Endothelial cell of umbilical vein (primary cell): ENCODE results near the gene PRR18. TPM values are rescaled to one million over a fixed set of nuclear protein-coding genes. Genes with fewer than 3 reads are reported as not detected.

Experiments
- BruUV-seq: library from RNA; stranded (reverse); fragments of 400-500 nt; replicated peaks from 2 replicates; lab custom pipeline; 2021; lab: Mats Ljungman, UMichigan
- CTCF ChIA-PET: fragments of 300-600, 350-600 bp; sonication (Branson Sonifier 250); formaldehyde crosslinking; loops from one replicate; lab custom pipeline; 2021; ENCODE audit warnings: antibody characterized with exemption, inconsistent platforms; lab: Charles Lee
- POLR2A ChIA-PET: fragments of 300-600, 350-600 bp; sonication (Branson Sonifier 250); formaldehyde crosslinking; loops from one replicate; lab custom pipeline; 2021; ENCODE audit warnings: antibody characterized with exemption, inconsistent platforms; lab: Charles Lee
- DNase-seq: peaks from one replicate; pipeline ENCODE4 v3.0.0-alpha.2; 2011; ENCODE audit warnings: low read depth, low spot score
- FAIRE-seq: peaks from 2 replicates; lab custom pipeline; 2011; peaks lifted over from hg19 to GRCh38; lab: Jason Lieb, UNC
- H2AFZ ChIP-seq: 2 replicates; pipeline ENCODE4 v1.6.0; 2012; ENCODE audit warnings: low read depth, low read length, control low read depth, inconsistent platforms
- H3K27ac ChIP-seq: 2 replicates; pipeline ENCODE4 v1.5.1; 2011; ENCODE audit warnings: low read depth, mild to moderate bottlenecking, control low read depth, low read length, moderate library complexity; ENCODE audit not compliant: insufficient read depth
- H3K27me3 ChIP-seq, 2 experiments: 2 replicates each; pipeline versions ENCODE4 v1.6.0 to v1.6.1; 2011; ENCODE audit warnings: low read length in 2 of 2, mixed read lengths in 1 of 2; ENCODE audit not compliant: control insufficient read depth in 2 of 2, insufficient read depth in 2 of 2
- H3K36me3 ChIP-seq, 2 experiments: 2 replicates in 1 of 2; 3 replicates in 1 of 2; pipeline ENCODE4 v1.5.1; 2011; ENCODE audit warnings: low read length in 2 of 2, mild to moderate bottlenecking in 1 of 2, moderate library complexity in 1 of 2; ENCODE audit not compliant: control insufficient read depth in 2 of 2, insufficient read depth in 2 of 2; ENCODE audit errors: extremely low read depth in 1 of 2
- H3K4me1 ChIP-seq: 3 replicates; pipeline ENCODE4 v1.5.1; 2011; ENCODE audit warnings: mild to moderate bottlenecking, low read length; ENCODE audit not compliant: control insufficient read depth, insufficient read depth; ENCODE audit errors: extremely low read depth
- H3K4me2 ChIP-seq: 2 replicates; pipeline ENCODE4 v1.6.1; 2011; ENCODE audit warnings: low read length, control low read depth, mixed read lengths; ENCODE audit not compliant: insufficient read depth
- H3K4me3 ChIP-seq, 3 experiments: fragments of 200-600 bp in 1 of 3; sonication (generic), shearing (Covaris generic) in 1 of 3; replicated peaks in 1 of 3; 2 replicates each; pipeline ENCODE4 v1.5.1; 2011 to 2016; ENCODE audit warnings: control low read depth in 3 of 3, low read length in 3 of 3, mild to moderate bottlenecking in 2 of 3, inconsistent platforms in 1 of 3, low read depth in 1 of 3, moderate library complexity in 1 of 3; ENCODE audit not compliant: insufficient read depth in 1 of 3
- H3K79me2 ChIP-seq: 2 replicates; pipeline ENCODE4 v1.6.0; 2012; ENCODE audit warnings: low read length, inconsistent platforms; ENCODE audit not compliant: control insufficient read depth, insufficient read depth
- H3K9ac ChIP-seq: replicated peaks from 2 replicates; pipeline ENCODE3; 2011; ENCODE audit warnings: low read length, control low read depth; ENCODE audit not compliant: insufficient read depth; ENCODE audit errors: extremely low read depth
- H3K9me1 ChIP-seq: replicated peaks from 3 replicates; pipeline ENCODE4 v1.6.0; 2011; ENCODE audit warnings: mild to moderate bottlenecking, low read length; ENCODE audit not compliant: control insufficient read depth, insufficient read depth; ENCODE audit errors: extremely low read depth
- H3K9me3 ChIP-seq: replicated peaks from 2 replicates; pipeline ENCODE4 v1.5.1; 2012; ENCODE audit warnings: low read length, inconsistent platforms; ENCODE audit not compliant: control insufficient read depth, insufficient read depth
- H4K20me1 ChIP-seq: replicated peaks from 2 replicates; pipeline ENCODE3; 2011; ENCODE audit warnings: mild to moderate bottlenecking, low read length; ENCODE audit not compliant: control insufficient read depth, insufficient read depth; ENCODE audit errors: extremely low read depth
- CTCF ChIP-seq, 2 donors: IDR thresholded peaks; 1 replicate in 1 of 2; 2 replicates in 1 of 2; pipeline ENCODE4 v1.5.1; 2011; ENCODE audit warnings: low read length in 2 of 2, mild to moderate bottlenecking in 2 of 2, moderate library complexity in 2 of 2, control low read depth in 1 of 2, inconsistent platforms in 1 of 2, low read depth in 1 of 2; ENCODE audit not compliant: insufficient read depth in 1 of 2; ENCODE audit errors: extremely low read depth in 1 of 2
- EZH2 ChIP-seq: IDR thresholded peaks from 2 replicates; pipeline ENCODE4 v1.6.1; 2012; ENCODE audit warnings: borderline replicate concordance, low read depth, mild to moderate bottlenecking, moderate library complexity, low read length, inconsistent platforms; ENCODE audit not compliant: severe bottlenecking
- FOS ChIP-seq: IDR thresholded peaks from 2 replicates; pipeline ENCODE4 v1.6.1; 2011; ENCODE audit warnings: mild to moderate bottlenecking, low read length, moderate library complexity, borderline replicate concordance; ENCODE audit not compliant: insufficient read depth
- GATA2 ChIP-seq: IDR thresholded peaks from 2 replicates; pipeline ENCODE4 v1.7.0; 2011; ENCODE audit warnings: low read depth, mild to moderate bottlenecking, moderate library complexity, mixed read lengths, low read length; ENCODE audit not compliant: insufficient read length, insufficient read depth
- JUN ChIP-seq: IDR thresholded peaks from 2 replicates; pipeline ENCODE4 v1.6.1; 2011; ENCODE audit warnings: borderline replicate concordance, low read depth; ENCODE audit not compliant: insufficient read length, insufficient read depth
- MYC ChIP-seq: IDR thresholded peaks from one replicate; pipeline ENCODE4 v1.6.1; 2011; ENCODE audit warnings: mild to moderate bottlenecking, low read depth, low read length
- POLR2A ChIP-seq: IDR thresholded peaks from 2 replicates; pipeline ENCODE4 v1.6.1; 2012; ENCODE audit warnings: low read depth, mild to moderate bottlenecking, control low read depth, low read length
- POLR2AphosphoS5 ChIP-seq: IDR thresholded peaks from 2 replicates; pipeline ENCODE4 v1.6.1; 2012; ENCODE audit warnings: low read depth, mild to moderate bottlenecking, control low read depth, low read length, moderate library complexity; ENCODE audit not compliant: insufficient read depth
- dilution Hi-C: fragments of 300-500 bp; cut with MboI; formaldehyde crosslinking; loops from one replicate; pipeline ENCODE4 v1.15.0; 2019; ENCODE audit warnings: low sequenced_read_pairs; ENCODE audit not compliant: extremely low pct_ligation_motif_present
- intact Hi-C: fragments of 100-400 bp; cut with micrococcal nuclease; formaldehyde crosslinking; loops from one replicate; pipeline ENCODE4 v1.10.0; 2022
- polyA plus RNA-seq, 4 experiments: library from polyadenylated mRNA; depleted of rRNA in 3 of 4; stranded (reverse) in 3 of 4; unstranded in 1 of 4; fragments of >200 nt; gene quantifications; 2 replicates each; pipeline versions ENCODE4 v1.2.1 to v1.2.3, GENCODE V29; 2011 to 2012; ENCODE audit warnings: missing spikeins in 1 of 4
- total RNA-seq: library from RNA; stranded (reverse); gene quantifications from 2 replicates; pipeline ENCODE4 v1.2.3, GENCODE V29; 2021
- TF ChIP-seq, protein P1 (sequence below): IDR thresholded peaks from 2 replicates; pipeline ENCODE4 v1.6.1; 2011; ENCODE audit not compliant: insufficient read depth, insufficient read length

The PRR18 gene
- total and polyA plus RNA-seq, 2 donors (not counting 3 experiments of a cell fraction or from before 2014, with no cell fraction given): not detected

DNA sequence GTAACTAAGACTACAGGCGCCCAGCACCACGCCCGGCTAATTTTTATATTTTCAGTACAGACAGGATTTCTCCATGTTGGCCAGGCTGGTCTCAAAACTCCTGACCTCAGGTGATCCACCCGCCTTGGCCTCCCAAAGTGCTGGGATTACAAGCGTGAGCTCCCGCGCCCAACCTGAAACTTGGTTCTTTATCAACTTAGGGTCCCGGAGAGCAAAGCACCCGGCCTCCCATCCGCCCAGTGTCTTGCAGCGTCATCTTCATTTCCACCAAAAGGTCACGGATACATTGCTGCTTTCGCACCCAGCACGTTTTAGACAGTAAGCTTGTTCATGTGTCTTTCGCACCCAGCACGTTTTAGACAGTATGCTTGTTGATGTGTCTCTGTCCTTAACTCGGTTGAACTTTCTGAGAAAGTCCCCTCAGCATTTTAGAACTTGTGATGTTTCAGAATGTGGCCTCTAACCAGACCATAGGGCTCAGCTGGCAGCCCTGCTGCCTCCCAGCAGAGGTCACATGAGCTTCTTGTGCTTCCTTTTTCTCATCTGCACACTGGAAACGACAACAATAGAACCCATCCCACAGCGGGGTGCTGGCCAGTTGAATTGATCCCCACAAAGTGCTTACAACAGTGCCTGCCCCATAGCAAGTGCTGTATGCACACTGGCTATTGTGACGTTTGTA, 48.8 kb downstream of the PRR18 start:
- ChIA-PET POLR2A (no interaction called here), CTCF (no interaction called here)
- intact Hi-C loops (no loop called here), dilution Hi-C loops (no loop called here)
- no peaks in the 10 kb centered on the region for H3K36me3 ChIP-seq
- H3K4me1 ChIP-seq: no peaks in the 10 kb centered on the region
- DNase-seq (no peak), FAIRE-seq (no peak)
- H3K79me2 ChIP-seq: no peaks in the 10 kb centered on the region
- H3K4me2 ChIP-seq: no peak overlapping the region
- no peak overlapping the region for H3K9ac ChIP-seq
- H4K20me1 ChIP-seq: no peaks in the 10 kb centered on the region
- BruUV-seq: no TSS peak
- no peak for TF ChIP-seq POLR2AphosphoS5
- TF ChIP-seq POLR2A: no peak
- TF ChIP-seq FOS: no peak
- no peak for TF ChIP-seq EZH2
- no peak for TF ChIP-seq GATA2
- TF ChIP-seq CTCF (IDR thresholded peaks at IDR 0.05; ENCODE audit: extremely low read depth in 1 of 2, insufficient read depth in 1 of 2, low read depth in 1 of 2, low read length in 2 of 2): no peak
- TF ChIP-seq JUN: no peak
- TF ChIP-seq MYC: no peak
- TF ChIP-seq, protein P1, sequence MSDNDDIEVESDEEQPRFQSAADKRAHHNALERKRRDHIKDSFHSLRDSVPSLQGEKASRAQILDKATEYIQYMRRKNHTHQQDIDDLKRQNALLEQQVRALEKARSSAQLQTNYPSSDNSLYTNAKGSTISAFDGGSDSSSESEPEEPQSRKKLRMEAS: no peak
- no peak overlapping the region for H3K27ac ChIP-seq
- no peaks in the 10 kb centered on the region for H3K9me1 ChIP-seq
- no peak overlapping the region for H2AFZ ChIP-seq
- no peak overlapping the region for H3K4me3 ChIP-seq
- H3K9me3 ChIP-seq: no peaks in the 10 kb centered on the region
- peaks cover 5 to 15% of the 10 kb centered on the region in 2 experiments for H3K27me3 ChIP-seq
